ENCODE measurements around the gene TTC9B.

The TTC9B gene

DNA sequence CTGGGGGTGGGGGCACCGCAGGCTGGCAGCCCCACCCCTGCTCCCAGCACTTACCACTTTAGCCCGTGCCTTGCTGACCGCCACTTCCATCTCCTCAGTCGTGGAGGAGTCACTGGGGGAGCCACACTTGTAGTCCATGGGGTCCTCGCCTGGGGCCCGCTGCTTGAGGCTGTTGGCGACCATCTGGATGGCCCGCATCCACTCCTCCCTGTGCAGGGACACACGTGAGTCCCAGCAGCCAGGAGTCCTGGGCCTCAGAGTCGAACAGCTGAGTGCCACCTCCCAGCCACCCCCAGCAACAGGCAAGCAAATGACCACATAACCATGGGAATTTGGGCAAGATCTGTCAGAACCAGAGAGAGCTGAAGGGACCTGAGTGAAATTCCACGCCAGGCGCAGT is 24.3 kb upstream of the TTC9B start:
- no peak overlapping the region for H3K4me3 ChIP-seq (ENCODE audit: low read depth, low read length)
- TF ChIP-seq MYC (IDR thresholded peaks at IDR 0.05; ENCODE audit: low read depth, low read length) (no peak), POLR2A (IDR thresholded peaks at IDR 0.05; ENCODE audit: extremely low read depth, insufficient read length) (no peak)
- TF ChIP-seq, protein P1, sequence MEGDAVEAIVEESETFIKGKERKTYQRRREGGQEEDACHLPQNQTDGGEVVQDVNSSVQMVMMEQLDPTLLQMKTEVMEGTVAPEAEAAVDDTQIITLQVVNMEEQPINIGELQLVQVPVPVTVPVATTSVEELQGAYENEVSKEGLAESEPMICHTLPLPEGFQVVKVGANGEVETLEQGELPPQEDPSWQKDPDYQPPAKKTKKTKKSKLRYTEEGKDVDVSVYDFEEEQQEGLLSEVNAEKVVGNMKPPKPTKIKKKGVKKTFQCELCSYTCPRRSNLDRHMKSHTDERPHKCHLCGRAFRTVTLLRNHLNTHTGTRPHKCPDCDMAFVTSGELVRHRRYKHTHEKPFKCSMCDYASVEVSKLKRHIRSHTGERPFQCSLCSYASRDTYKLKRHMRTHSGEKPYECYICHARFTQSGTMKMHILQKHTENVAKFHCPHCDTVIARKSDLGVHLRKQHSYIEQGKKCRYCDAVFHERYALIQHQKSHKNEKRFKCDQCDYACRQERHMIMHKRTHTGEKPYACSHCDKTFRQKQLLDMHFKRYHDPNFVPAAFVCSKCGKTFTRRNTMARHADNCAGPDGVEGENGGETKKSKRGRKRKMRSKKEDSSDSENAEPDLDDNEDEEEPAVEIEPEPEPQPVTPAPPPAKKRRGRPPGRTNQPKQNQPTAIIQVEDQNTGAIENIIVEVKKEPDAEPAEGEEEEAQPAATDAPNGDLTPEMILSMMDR (IDR thresholded peaks at IDR 0.05; ENCODE audit: low read depth, low read length) = no peak
- TF ChIP-seq, protein P2, sequence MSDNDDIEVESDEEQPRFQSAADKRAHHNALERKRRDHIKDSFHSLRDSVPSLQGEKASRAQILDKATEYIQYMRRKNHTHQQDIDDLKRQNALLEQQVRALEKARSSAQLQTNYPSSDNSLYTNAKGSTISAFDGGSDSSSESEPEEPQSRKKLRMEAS (IDR thresholded peaks at IDR 0.05; ENCODE audit: low read depth, low read length) = no peak
- no peak for DNase-seq (ENCODE audit: low read depth)

DNA sequence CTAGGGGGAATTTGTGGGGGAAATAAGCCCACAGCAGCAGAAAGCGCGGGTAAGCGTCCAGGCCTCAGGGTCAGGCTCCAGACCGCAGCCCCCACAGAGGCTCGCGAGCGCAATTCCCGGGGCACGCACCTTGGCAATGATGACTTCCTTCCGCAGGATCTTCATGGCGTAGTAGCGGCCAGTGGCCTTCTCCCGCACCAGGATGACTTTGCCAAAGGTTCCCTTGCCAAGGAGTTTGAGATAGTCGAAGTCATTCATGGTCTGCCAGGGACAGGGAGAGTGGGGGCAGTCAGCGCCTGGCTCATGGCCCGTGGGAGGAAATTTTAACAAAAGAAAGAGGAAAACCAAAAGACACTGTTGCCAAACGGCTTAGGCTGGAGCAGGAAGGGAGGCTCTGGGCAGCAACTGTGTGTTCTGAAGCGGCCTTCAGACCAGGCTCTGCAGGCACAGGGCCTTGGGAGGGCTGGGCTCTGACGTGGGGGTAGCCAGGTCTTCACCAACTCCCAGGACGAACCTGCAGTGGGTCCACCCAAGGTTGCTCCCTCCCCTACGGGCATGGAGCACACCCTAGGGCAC is 23.7 kb upstream of the TTC9B start:
- H3K4me3 ChIP-seq (ENCODE audit: low read depth, low read length) = no peak overlapping the region
- TF ChIP-seq, protein P1 (IDR thresholded peaks at IDR 0.05; ENCODE audit: low read depth, low read length) = no peak
- TF ChIP-seq MYC (IDR thresholded peaks at IDR 0.05; ENCODE audit: low read depth, low read length) (no peak), POLR2A (IDR thresholded peaks at IDR 0.05; ENCODE audit: extremely low read depth, insufficient read length) (no peak)
- TF ChIP-seq, protein P2 (IDR thresholded peaks at IDR 0.05; ENCODE audit: low read depth, low read length) = no peak
- DNase-seq (ENCODE audit: low read depth) = peak; percentile 29

DNA sequence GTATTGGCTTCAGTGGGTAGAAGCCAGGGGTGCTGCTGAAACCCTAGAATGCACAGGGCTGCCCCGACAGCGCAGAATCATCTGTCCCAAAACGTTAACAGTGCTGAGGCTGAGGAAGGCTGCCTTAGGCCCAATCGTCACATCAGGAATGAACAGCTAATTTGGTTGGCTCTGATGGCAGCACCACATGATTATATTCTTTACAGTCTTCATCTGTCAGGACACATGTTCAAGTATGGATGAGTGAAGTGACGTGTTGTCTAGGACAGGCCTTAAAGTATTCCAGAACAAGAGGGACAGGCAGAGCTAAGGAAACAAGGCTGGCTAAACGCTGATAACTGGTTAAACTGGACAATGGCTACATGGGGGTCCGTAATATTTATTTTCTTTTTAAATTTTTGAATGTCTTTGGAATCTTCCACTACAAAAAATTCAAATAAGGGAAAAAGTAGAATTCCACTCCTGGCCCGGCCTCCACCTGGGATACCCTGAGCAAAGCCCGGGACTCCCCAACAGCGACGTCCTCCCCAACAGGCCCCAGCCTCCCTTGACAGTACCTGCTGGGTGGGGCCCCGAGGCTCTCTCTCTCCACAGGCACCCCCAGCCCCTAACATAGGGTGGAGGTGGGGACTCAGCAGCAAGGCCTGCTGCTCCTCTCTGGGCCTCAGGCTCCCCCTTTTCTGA is 23.1 kb upstream of the TTC9B start:
- DNase-seq (ENCODE audit: low read depth) = no peak
- TF ChIP-seq, protein P1 (IDR thresholded peaks at IDR 0.05; ENCODE audit: low read depth, low read length) = no peak
- TF ChIP-seq POLR2A (IDR thresholded peaks at IDR 0.05; ENCODE audit: extremely low read depth, insufficient read length) = no peak
- TF ChIP-seq, protein P2 (IDR thresholded peaks at IDR 0.05; ENCODE audit: low read depth, low read length) = no peak
- TF ChIP-seq MYC (IDR thresholded peaks at IDR 0.05; ENCODE audit: low read depth, low read length) = no peak
- no peak overlapping the region for H3K4me3 ChIP-seq (ENCODE audit: low read depth, low read length)

DNA sequence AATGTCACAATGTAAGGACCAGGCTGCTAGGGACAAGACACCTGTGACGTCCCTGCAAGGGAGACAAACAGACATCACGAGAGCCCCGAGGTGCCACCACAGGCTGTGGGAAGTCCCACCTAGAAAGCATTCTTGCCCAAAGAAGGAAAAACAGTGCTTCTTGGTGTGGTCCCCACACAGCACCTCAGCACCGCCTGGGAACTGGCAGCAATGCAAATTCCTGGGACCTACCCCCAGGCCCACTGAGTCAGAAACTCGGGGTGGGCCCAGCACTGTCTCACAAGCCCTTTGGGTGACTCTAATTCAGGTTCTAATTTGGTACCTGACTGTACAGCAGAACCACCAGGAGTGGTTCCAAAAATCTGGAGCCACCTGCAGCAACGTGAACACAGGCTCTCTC is 22.1 kb upstream of the TTC9B start:
- DNase-seq (ENCODE audit: low read depth) = no peak
- no peak overlapping the region for H3K4me3 ChIP-seq (ENCODE audit: low read depth, low read length)
- TF ChIP-seq POLR2A (IDR thresholded peaks at IDR 0.05; ENCODE audit: extremely low read depth, insufficient read length) = no peak
- TF ChIP-seq MYC (IDR thresholded peaks at IDR 0.05; ENCODE audit: low read depth, low read length) = no peak
- TF ChIP-seq, protein P2 (IDR thresholded peaks at IDR 0.05; ENCODE audit: low read depth, low read length) = no peak
- TF ChIP-seq, protein P1 (IDR thresholded peaks at IDR 0.05; ENCODE audit: low read depth, low read length) = no peak

DNA sequence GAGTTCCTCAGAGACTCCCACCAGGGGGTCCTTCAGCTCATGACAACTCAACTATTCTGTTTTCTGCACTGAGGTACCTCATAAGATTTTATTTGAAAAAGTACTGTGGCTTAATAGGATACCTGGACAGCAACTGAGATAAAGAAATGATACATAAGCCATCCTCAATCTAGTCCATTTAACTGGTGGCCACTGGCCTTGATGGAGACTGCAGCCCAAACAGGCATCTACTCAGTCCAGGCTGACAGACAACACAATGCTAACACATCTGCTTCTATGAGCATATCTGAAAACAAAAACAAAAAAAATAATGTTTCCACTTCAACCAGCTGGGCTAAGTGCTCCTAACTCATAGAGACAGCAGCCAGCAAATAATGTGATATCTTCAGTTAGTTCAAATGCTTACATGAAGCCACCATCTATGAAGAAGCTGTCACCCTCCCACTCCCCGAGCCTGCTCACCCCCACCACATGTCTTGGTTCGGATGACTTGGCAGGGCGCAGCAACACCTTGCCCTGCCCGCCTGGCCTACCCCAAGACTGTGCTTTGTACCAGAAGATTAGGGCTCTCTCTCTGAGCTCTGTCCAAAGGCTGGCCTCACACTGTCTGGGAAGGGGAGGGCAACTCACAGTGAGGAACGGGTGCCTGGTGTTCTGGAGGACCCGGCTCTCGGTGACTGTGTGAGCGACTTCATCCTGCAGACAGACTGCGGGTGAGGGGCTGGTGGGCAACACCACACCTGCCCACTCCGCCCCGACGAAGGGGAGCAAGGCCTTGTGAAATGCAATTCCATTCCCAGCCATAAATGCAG is 21.4 kb upstream of the TTC9B start:
- TF ChIP-seq, protein P2 (IDR thresholded peaks at IDR 0.05; ENCODE audit: low read depth, low read length) = no peak
- TF ChIP-seq, protein P1 (IDR thresholded peaks at IDR 0.05; ENCODE audit: low read depth, low read length) = no peak
- no peak for TF ChIP-seq MYC (IDR thresholded peaks at IDR 0.05; ENCODE audit: low read depth, low read length)
- TF ChIP-seq POLR2A (IDR thresholded peaks at IDR 0.05; ENCODE audit: extremely low read depth, insufficient read length) = no peak
- no peak for DNase-seq (ENCODE audit: low read depth)
- no peak overlapping the region for H3K4me3 ChIP-seq (ENCODE audit: low read depth, low read length)
